HEK293T (cell line): ENCODE measurements around the gene FBP1.

Experiments
- CTCF ChIA-PET: fragments of 350-600 bp; formaldehyde crosslinking; extraction: SDS; loops from one replicate; lab custom pipeline; 2021; ENCODE audit warnings: antibody characterized with exemption, inconsistent platforms; lab: Yijun Ruan, JAX
- POLR2A ChIA-PET: fragments of 350-600 bp; formaldehyde crosslinking; extraction: SDS; loops from one replicate; lab custom pipeline; 2020; ENCODE audit warnings: antibody characterized with exemption, inconsistent platforms; lab: Yijun Ruan, JAX
- DNase-seq: peaks from one replicate; pipeline ENCODE4 v3.0.0; 2012; ENCODE audit warnings: mixed read lengths; ENCODE audit errors: extremely low spot score
- ARNT ChIP-seq: fragments of 450-650 bp; IDR thresholded peaks from 2 replicates; pipeline ENCODE4 v1.6.1; 2017; ENCODE audit warnings: mild to moderate bottlenecking
- BHLHE40 ChIP-seq: fragments of 450-650 bp; IDR thresholded peaks from 2 replicates; pipeline ENCODE4 v1.6.1; 2016; ENCODE audit warnings: mild to moderate bottlenecking, moderate library complexity, borderline replicate concordance
- CTBP1 ChIP-seq: fragments of 450-650 bp; IDR thresholded peaks from 2 replicates; pipeline ENCODE4 v1.6.1; 2016; ENCODE audit warnings: borderline replicate concordance
- ELF4 ChIP-seq: fragments of 450-650 bp; IDR thresholded peaks from 2 replicates; pipeline ENCODE4 v1.6.1; 2017; ENCODE audit warnings: antibody characterized with exemption
- FOXA1 ChIP-seq: fragments of 450-650 bp; IDR thresholded peaks from 2 replicates; pipeline ENCODE4 v1.6.1; 2016; ENCODE audit warnings: mild to moderate bottlenecking
- FOXK2 ChIP-seq: fragments of 450-650 bp; IDR thresholded peaks from 2 replicates; pipeline ENCODE4 v1.6.1; 2016; ENCODE audit warnings: mild to moderate bottlenecking
- FOXM1 ChIP-seq: fragments of 450-650 bp; IDR thresholded peaks from 2 replicates; pipeline ENCODE4 v1.6.1; 2017; ENCODE audit warnings: mild to moderate bottlenecking, borderline replicate concordance
- HDGF ChIP-seq: fragments of 450-650 bp; IDR thresholded peaks from 2 replicates; pipeline ENCODE4 v1.6.1; 2017; ENCODE audit warnings: antibody characterized with exemption, borderline replicate concordance
- L3MBTL2 ChIP-seq: fragments of 450-650 bp; conservative IDR thresholded peaks from 2 replicates; pipeline ENCODE4 v1.6.1; 2016; ENCODE audit warnings: mild to moderate bottlenecking
- LEF1 ChIP-seq: fragments of 450-650 bp; IDR thresholded peaks from 2 replicates; pipeline ENCODE4 v1.6.1; 2017; ENCODE audit warnings: mild to moderate bottlenecking, borderline replicate concordance
- NFRKB ChIP-seq: fragments of 450-650 bp; IDR thresholded peaks from 2 replicates; pipeline ENCODE4 v1.6.1; 2016; ENCODE audit warnings: mild to moderate bottlenecking, moderate library complexity
- PKNOX1 ChIP-seq: fragments of 450-650 bp; IDR thresholded peaks from 2 replicates; pipeline ENCODE4 v1.6.1; 2016
- SP1 ChIP-seq: fragments of 450-650 bp; IDR thresholded peaks from 2 replicates; pipeline ENCODE4 v1.6.1; 2017
- SUZ12 ChIP-seq: fragments of 450-650 bp; IDR thresholded peaks from 2 replicates; pipeline ENCODE4 v1.6.1; 2016; ENCODE audit warnings: mild to moderate bottlenecking
- TARDBP ChIP-seq: fragments of 450-650 bp; IDR thresholded peaks from 2 replicates; pipeline ENCODE4 v1.6.1; 2016
- ZNF384 ChIP-seq: fragments of 450-650 bp; IDR thresholded peaks from 2 replicates; pipeline ENCODE4 v1.6.1; 2016

FBP1 gene

GRCh38 chr9:94643176-94643575 is 3.9 kb upstream of the FBP1 start:
- TF ChIP-seq LEF1 (no peak), ZNF384 (no peak), BHLHE40 (no peak), L3MBTL2 (no peak), FOXA1 (no peak), NFRKB (no peak), FOXM1 (no peak), HDGF (no peak), SP1 (no peak), FOXK2 (no peak), TARDBP (no peak), ARNT (no peak)
- POLR2A ChIA-PET = no interaction called here
- CTCF ChIA-PET = no interaction called here
- DNase-seq = no peak

DNA sequence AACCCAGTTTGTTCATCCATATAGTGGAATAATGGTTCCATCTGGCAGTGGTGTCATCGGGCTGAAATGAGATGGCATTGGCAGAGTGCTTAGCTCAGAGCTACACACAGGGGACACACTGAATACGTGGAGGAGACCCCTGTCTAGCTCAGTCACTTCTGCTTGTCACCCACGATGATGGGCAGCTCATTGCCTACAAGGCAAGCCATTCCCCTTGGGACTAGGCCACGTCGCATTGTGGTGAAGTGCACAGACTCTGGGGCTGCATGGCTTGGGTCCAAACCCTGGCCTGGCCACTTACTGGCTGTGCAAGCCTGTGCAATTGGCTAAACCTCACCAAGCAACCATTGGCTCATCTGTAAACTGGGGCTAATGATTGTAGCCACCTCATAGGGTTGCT is 3.2 kb upstream of the FBP1 start:
- CTCF ChIA-PET = no interaction called here
- DNase-seq = no peak
- POLR2A ChIA-PET = no interaction called here
- TF ChIP-seq FOXA1 (no peak), TARDBP (no peak), NFRKB (no peak), SP1 (no peak), ELF4 (no peak), ARNT (no peak), FOXM1 (no peak), CTBP1 (no peak), SUZ12 (no peak), HDGF (no peak), ZNF384 (no peak)

- no peak for TF ChIP-seq ELF4
- no peak for TF ChIP-seq FOXK2
- no peak for TF ChIP-seq CTBP1
- no peak for TF ChIP-seq FOXA1
- no peak for TF ChIP-seq TARDBP
- no peak for TF ChIP-seq HDGF
- no peak for DNase-seq
- POLR2A ChIA-PET = no interaction called here
- CTCF ChIA-PET = no interaction called here
Observed at GRCh38 chr9:94639999-94640376, 670 bp upstream of the FBP1 start.

DNA sequence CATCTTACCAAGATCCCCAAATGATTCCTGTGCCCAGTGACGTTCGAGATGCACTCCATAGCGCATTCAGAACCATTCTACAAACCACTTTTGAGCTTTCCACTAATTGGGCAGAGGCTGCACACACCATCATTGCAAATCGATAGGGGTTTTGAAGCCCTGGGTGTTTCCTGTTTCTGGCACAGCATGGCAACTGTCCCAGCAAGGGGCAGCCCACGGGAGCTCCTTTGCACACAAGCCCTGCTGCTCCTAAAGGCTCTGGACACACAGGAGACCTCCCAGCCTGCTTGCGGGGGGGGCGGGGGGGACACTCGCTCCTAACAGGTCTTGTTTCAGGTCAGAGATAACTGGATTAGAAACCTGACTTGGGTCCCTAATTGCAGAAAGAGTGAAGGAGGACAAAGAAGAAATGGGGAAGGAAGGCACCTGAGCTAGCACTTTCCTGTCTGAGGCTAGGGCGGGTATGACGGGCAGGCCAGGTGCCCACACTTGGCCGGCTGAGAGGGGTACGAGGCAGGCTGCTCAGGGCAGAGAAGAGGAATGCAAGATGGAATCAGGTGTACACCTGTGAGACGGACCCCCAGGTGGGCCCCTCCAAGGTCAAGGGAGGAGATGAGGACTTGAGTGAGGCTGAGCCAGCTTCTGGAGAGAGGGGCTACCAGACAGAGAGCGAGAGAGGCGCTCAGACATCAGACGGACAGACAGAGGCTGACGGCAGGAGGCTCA is 820 bp downstream of the FBP1 start:
- DNase-seq = no peak
- ChIA-PET CTCF (no interaction called here), POLR2A (no interaction called here)
- no peak for TF ChIP-seq ELF4
- TF ChIP-seq ARNT = no peak
- TF ChIP-seq LEF1 = no peak
- no peak for TF ChIP-seq L3MBTL2
- no peak for TF ChIP-seq FOXK2
- TF ChIP-seq TARDBP = no peak
- TF ChIP-seq FOXA1 = no peak
- TF ChIP-seq SP1 = no peak
- no peak for TF ChIP-seq ZNF384
- no peak for TF ChIP-seq FOXM1
- TF ChIP-seq PKNOX1 = no peak

DNA sequence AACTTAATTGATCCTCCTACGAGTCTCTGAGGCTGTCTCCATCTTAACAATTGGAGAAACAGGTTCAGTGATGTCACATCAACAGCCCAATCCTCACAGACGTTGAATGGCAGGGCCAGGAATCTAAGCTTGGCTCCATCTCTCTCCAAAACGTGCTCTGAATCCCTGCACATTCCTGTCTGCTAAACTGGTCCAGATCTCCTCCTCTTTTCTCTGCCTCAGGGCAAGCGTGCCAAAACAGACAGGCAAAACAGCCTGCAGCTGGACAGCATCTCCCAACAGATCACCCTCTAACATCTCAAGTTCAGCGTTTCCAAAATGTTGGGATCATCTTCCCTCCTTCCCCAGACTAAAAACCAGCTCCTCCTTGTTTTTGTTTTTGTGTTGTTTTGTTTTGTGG is 6.6 kb downstream of the FBP1 start:
- ChIA-PET CTCF (interaction anchor here (0.6 kb wide), 1 partner anchor 27 kb away, joined by 5 read pairs; no protein-coding TSS in a partner anchor), POLR2A (interaction anchor here (0.6 kb wide), 1 partner anchor 9 kb away, joined by 3 read pairs; no protein-coding TSS in a partner anchor)
- TF ChIP-seq FOXM1 (no peak), ELF4 (no peak), ARNT (no peak), HDGF (no peak), ZNF384 (no peak), CTBP1 (no peak), SP1 (no peak), L3MBTL2 (no peak), NFRKB (no peak), SUZ12 (no peak), FOXK2 (no peak), TARDBP (no peak)
- no peak for DNase-seq

DNA sequence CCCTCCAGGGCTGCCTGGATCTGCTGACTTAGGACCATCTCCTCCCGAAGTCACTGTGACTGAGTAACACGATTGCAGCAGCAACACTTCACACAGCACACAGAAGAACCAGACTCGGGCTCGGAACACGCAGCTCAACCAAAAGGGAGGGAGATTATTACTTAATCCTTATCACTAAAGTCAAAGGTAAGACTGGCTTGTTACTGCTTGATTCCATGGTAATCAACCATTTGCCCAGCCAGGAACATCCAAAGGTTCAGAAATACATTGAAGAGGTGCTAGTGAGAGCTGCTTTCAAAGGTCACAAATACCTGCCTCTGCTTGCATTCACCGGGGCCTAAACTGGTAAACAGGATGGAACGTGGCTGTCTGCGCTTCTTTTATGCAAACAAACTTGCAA is 7.7 kb downstream of the FBP1 start:
- CTCF ChIA-PET = interaction anchor here (0.6 to 1.1 kb wide), 3 partner anchors 617 to 1362 kb away, joined by 3 to 4 read pairs (median 3); no protein-coding TSS in a partner anchor
- no peak for TF ChIP-seq TARDBP
- no peak for TF ChIP-seq BHLHE40
- no peak for TF ChIP-seq FOXM1
- no peak for TF ChIP-seq FOXK2
- TF ChIP-seq L3MBTL2 = no peak
- TF ChIP-seq ELF4 = no peak
- TF ChIP-seq CTBP1 = no peak
- no peak for TF ChIP-seq FOXA1
- no peak for TF ChIP-seq PKNOX1
- no peak for TF ChIP-seq ARNT
- no peak for TF ChIP-seq LEF1
- no peak for DNase-seq
- POLR2A ChIA-PET = no interaction called here

DNA sequence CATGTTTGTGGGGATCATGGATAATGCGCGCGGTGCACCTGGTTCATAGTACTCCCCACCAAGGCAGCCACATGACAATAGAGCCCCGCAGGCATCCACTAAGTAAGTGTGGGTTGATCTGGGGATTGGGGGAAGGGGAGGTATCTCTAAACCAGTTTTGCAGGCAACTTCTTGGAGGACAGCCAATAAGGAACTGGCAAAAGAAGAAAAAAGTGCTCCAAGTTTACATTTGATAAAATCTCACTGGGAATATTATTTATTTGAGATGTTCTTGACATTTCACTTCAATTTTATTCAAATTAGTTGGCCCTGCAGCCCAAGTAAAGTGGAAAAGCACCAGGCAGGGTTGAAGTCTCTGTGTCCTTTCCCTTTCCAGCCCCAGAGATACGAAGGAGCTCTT is 8.5 kb downstream of the FBP1 start:
- ChIA-PET POLR2A (no interaction called here), CTCF (interaction anchor here (0.6 to 1.1 kb wide), 2 partner anchors 617 to 1361 kb away, joined by 3 read pairs; no protein-coding TSS in a partner anchor)
- no peak for DNase-seq
- TF ChIP-seq ARNT (no peak), ELF4 (no peak), HDGF (no peak), BHLHE40 (no peak), LEF1 (no peak), SP1 (no peak), TARDBP (no peak), L3MBTL2 (no peak), FOXA1 (no peak), FOXK2 (no peak), CTBP1 (no peak), PKNOX1 (no peak), FOXM1 (no peak), ZNF384 (no peak), SUZ12 (no peak), NFRKB (no peak)
